ENCODE data around the gene MGAT4B.

Gene MGAT4B

DNA sequence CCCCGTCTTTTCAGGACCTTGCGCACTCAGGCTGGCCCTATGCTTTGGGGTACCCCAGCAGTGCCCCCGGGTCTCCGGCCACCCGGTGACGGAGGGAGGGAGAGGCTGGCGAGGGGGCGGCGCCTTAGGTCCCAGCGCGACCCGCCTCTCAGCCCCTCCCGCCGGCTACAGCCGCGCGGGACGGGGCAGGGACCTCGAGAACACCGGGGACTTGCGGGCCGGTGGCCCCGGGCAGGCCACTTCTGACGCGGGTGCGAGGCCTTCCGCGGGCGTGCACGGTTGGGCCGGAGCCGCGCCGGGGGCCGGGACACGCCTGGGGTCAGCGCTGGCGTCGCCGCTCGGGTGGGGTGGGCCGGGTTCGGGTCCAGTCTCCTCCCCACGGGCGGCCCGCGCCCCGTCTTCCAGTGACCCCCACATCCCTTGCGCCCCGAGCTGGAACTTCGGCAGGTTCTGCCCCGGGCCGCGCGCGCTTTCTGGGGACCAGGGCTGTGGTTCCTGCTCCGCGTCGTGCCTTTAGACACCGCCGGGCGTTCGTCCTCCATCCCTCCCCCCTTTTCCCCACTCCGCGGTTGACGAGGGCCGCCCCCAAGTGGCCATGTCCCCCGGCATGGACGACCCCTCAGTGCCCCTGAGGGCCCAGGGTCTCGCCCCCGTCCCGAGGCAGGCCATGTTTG is 10.3 kb upstream of the MGAT4B start:
- Histone ChIP-seq H3K4me3 (ENCODE audit: low read depth, low read length) (peak overlapping the region; percentile 45), H3K36me3 (replicated peaks) (peaks cover 2% of the 10 kb centered on the region), H3K27me3 (replicated peaks) (no peaks in the 10 kb centered on the region), H3K27ac (no peak overlapping the region)
- TF ChIP-seq CTCF (IDR thresholded peaks at IDR 0.05; ENCODE audit: low read depth, low read length, missing control alignments) = no peak
- in situ Hi-C loops (cut with HindIII; ENCODE audit: low pct_ligation_motif_present, low sequenced_read_pairs) = no loop called here
- DNase-seq = no peak

DNA sequence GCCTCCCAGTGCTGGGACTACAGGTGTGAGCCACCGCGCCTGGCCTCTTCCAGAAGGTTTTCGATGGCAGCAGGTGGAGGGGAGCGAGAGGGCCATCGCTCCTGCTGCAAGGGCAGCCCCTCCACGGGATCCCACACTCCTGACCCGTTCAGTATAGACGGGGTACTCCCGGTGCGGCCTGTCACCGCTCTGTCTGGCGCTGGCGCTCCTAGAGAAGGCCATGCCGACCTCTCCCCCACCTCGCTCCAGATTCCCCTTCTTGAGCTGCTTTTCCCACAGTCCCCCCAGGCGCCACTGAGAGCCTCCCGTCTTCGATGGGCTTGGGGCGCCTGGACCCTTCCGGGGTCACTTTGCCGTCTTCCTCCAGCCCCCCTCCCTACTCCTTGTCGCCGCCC is 9.7 kb upstream of the MGAT4B start:
- no peak for DNase-seq
- Histone ChIP-seq H3K27me3 (replicated peaks) (no peaks in the 10 kb centered on the region), H3K27ac (no peak overlapping the region), H3K4me3 (ENCODE audit: low read depth, low read length) (peak overlapping the region; percentile 45), H3K36me3 (replicated peaks) (peaks cover 5% of the 10 kb centered on the region)
- in situ Hi-C loops (cut with HindIII; ENCODE audit: low pct_ligation_motif_present, low sequenced_read_pairs) = no loop called here
- TF ChIP-seq CTCF (IDR thresholded peaks at IDR 0.05; ENCODE audit: low read depth, low read length, missing control alignments) = no peak

DNA sequence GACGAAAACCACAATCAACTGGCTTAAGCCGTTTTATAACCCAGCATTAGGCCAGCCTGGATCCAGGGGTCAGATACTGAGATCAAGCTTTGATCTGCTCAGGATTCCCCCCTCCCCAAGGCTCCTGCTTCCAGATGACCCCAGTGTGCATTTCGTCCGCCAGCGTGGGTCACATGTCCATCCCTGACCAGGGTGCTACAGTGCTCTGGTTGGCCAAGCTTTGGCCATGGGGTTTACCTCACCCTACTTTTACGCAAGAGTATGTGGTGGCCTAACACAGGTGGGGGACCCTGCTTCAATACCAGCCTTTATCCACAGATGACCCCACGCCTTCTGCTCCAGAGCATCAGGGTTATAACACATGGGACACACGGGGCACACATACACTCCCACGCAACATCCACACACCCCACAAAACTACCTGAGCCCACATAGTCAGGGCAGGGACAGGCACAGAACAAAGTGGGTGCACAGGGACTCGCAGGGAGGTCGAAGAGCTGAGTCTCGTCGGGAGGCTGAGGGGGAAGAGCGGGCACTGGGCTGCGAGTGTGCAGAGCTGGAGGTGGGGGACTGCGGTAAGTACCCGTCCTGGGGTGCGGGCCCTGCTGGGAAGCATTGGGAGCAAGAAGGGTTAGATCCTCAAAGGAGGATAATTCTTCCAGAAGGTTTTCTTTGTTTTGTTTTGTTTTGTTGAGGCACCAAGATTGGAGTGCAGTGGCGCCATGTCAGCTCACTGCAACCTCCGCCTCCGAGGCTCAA is 9.0 kb upstream of the MGAT4B start:
- Histone ChIP-seq H3K27me3 (replicated peaks) (no peaks in the 10 kb centered on the region), H3K27ac (no peak overlapping the region), H3K36me3 (replicated peaks) (peaks cover 6% of the 10 kb centered on the region), H3K4me3 (ENCODE audit: low read depth, low read length) (no peak overlapping the region)
- TF ChIP-seq CTCF (IDR thresholded peaks at IDR 0.05; ENCODE audit: low read depth, low read length, missing control alignments) = no peak
- in situ Hi-C loops (cut with HindIII; ENCODE audit: low pct_ligation_motif_present, low sequenced_read_pairs) = no loop called here
- DNase-seq = no peak

- TF ChIP-seq CTCF (IDR thresholded peaks at IDR 0.05; ENCODE audit: low read depth, low read length, missing control alignments) = no peak
- DNase-seq = no peak
- peaks cover 6% of the 10 kb centered on the region for H3K36me3 ChIP-seq (replicated peaks)
- no peaks in the 10 kb centered on the region for H3K27me3 ChIP-seq (replicated peaks)
- no peak overlapping the region for H3K4me3 ChIP-seq (ENCODE audit: low read depth, low read length)
- no peak overlapping the region for H3K27ac ChIP-seq
- in situ Hi-C loops (cut with HindIII; ENCODE audit: low pct_ligation_motif_present, low sequenced_read_pairs) = no loop called here
Observed at GRCh38 chr5:179814090-179814489, 7.4 kb upstream of the MGAT4B start.

GRCh38 chr5:179812997-179813607 is 6.4 kb upstream of the MGAT4B start:
- Histone ChIP-seq H3K36me3 (replicated peaks) (peaks cover 6% of the 10 kb centered on the region), H3K27me3 (replicated peaks) (no peaks in the 10 kb centered on the region)
- in situ Hi-C loops (cut with HindIII; ENCODE audit: low pct_ligation_motif_present, low sequenced_read_pairs) = no loop called here

More at GRCh38 chr5:179812997-179813607, 6.4 kb upstream of the MGAT4B start:
- no peak overlapping the region for H3K4me3 ChIP-seq (ENCODE audit: low read depth, low read length)
- TF ChIP-seq CTCF (IDR thresholded peaks at IDR 0.05; ENCODE audit: low read depth, low read length, missing control alignments) = no peak
- H3K27ac ChIP-seq = no peak overlapping the region
- DNase-seq = no peak
